Measurements from ENCODE around the gene EQTN.

Gene EQTN

GRCh38 chr9:27297050-27297449 is at the start of gene EQTN:
Gene EQTN (minus strand): TSS chr9:27297150. CDS start chr9:27297055, 95 bp downstream.
- FAIRE-seq, result no peak
- no peak for DNase-seq (ENCODE audit: insufficient read length, low spot score)

GRCh38 chr9:27344776-27345175 is 47.8 kb upstream of the EQTN start:
- DNase-seq (ENCODE audit: insufficient read length, low spot score), result no peak
- no peak for FAIRE-seq

- FAIRE-seq (no peak), DNase-seq (ENCODE audit: insufficient read length, low spot score) (no peak)
These were observed 44.8 kb upstream of the EQTN start for GRCh38 chr9:27341545-27342294.

GRCh38 chr9:27340961-27341511 is 44.1 kb upstream of the EQTN start:
- FAIRE-seq, result no peak
- DNase-seq (ENCODE audit: insufficient read length, low spot score), result no peak

GRCh38 chr9:27340285-27340674 is 43.3 kb upstream of the EQTN start:
- DNase-seq (ENCODE audit: insufficient read length, low spot score) (no peak), FAIRE-seq (no peak)

- DNase-seq (ENCODE audit: insufficient read length, low spot score), result no peak
- FAIRE-seq, result no peak
These were observed 42.8 kb upstream of the EQTN start for GRCh38 chr9:27339661-27340284.

GRCh38 chr9:27338527-27338903 is 41.6 kb upstream of the EQTN start:
- no peak for DNase-seq (ENCODE audit: insufficient read length, low spot score)
- FAIRE-seq, result no peak

GRCh38 chr9:27337833-27338526 is 41.0 kb upstream of the EQTN start:
- FAIRE-seq (no peak), DNase-seq (ENCODE audit: insufficient read length, low spot score) (no peak)

GRCh38 chr9:27337236-27337635 is 40.3 kb upstream of the EQTN start:
- no peak for FAIRE-seq

GRCh38 chr9:27336829-27337228 is 39.9 kb upstream of the EQTN start:
- FAIRE-seq (no peak), DNase-seq (ENCODE audit: insufficient read length, low spot score) (no peak)

More at GRCh38 chr9:27337236-27337635, 40.3 kb upstream of the EQTN start:
- no peak for DNase-seq (ENCODE audit: insufficient read length, low spot score)

- no peak for FAIRE-seq
- no peak for DNase-seq (ENCODE audit: insufficient read length, low spot score)
These were observed 39.2 kb upstream of the EQTN start for GRCh38 chr9:27336126-27336525.

- no peak for FAIRE-seq
These were observed 38.1 kb upstream of the EQTN start for GRCh38 chr9:27335075-27335474.

GRCh38 chr9:27333241-27334052 is 36.5 kb upstream of the EQTN start:
- FAIRE-seq, result no peak
- peak; percentile 53 for DNase-seq (ENCODE audit: insufficient read length, low spot score)

More at GRCh38 chr9:27335075-27335474, 38.1 kb upstream of the EQTN start:
- DNase-seq (ENCODE audit: insufficient read length, low spot score), result no peak

- FAIRE-seq, result no peak
- DNase-seq (ENCODE audit: insufficient read length, low spot score), result no peak
These were observed 34.4 kb upstream of the EQTN start for GRCh38 chr9:27331393-27331792.

GRCh38 chr9:27329291-27329690 is 32.3 kb upstream of the EQTN start:
- FAIRE-seq (no peak), DNase-seq (ENCODE audit: insufficient read length, low spot score) (no peak)

- FAIRE-seq (no peak), DNase-seq (ENCODE audit: insufficient read length, low spot score) (no peak)
These were observed 31.5 kb upstream of the EQTN start for GRCh38 chr9:27328483-27328882.

- FAIRE-seq, result no peak
- no peak for DNase-seq (ENCODE audit: insufficient read length, low spot score)
These were observed 14.2 kb upstream of the EQTN start for GRCh38 chr9:27311184-27311583.

- FAIRE-seq (no peak), DNase-seq (ENCODE audit: insufficient read length, low spot score) (no peak)
These were observed 13.6 kb upstream of the EQTN start for GRCh38 chr9:27310582-27310981.

- DNase-seq (ENCODE audit: insufficient read length, low spot score), result no peak
- no peak for FAIRE-seq
These were observed 11.9 kb upstream of the EQTN start for GRCh38 chr9:27308691-27309390.

GRCh38 chr9:27304521-27304920 is 7.6 kb upstream of the EQTN start:
- FAIRE-seq (no peak), DNase-seq (ENCODE audit: insufficient read length, low spot score) (no peak)

All from HTR-8/SVneo (cell line).